Caki2 (cell line): Measurements from ENCODE around the gene TAT. TPM values are rescaled to one million over a fixed set of nuclear protein-coding genes. Genes with fewer than 3 reads are reported as not detected.

ENCODE experiments used
- DNase-seq: peaks from one replicate; pipeline ENCODE4 v3.0.0-alpha.2; 2015; ENCODE audit warnings: low read depth
- in situ Hi-C: cut with HindIII; loops from 2 replicates; pipeline ENCODE4 v1.10.0; 2016; ENCODE audit warnings: low sequenced_read_pairs, low pct_unique_long_range_greater_than_20kb, mixed read lengths
- total RNA-seq: library from RNA; depleted of rRNA; stranded (reverse); fragments of >200 nt; shearing (Covaris generic); gene quantifications from 2 replicates; pipeline ENCODE4 v1.2.3, GENCODE V29; 2014; ENCODE audit warnings: low replicate concordance

Gene TAT
- total RNA-seq, 1 experiment from 2014 or later = not detected

- no peak for DNase-seq
- in situ Hi-C loops = no loop called here
Observed at GRCh38 chr16:71557954-71558582, 18.8 kb downstream of the TAT start.

- no peak for DNase-seq
- in situ Hi-C loops = no loop called here
Observed at GRCh38 chr16:71557299-71557698, 19.6 kb downstream of the TAT start.

DNA sequence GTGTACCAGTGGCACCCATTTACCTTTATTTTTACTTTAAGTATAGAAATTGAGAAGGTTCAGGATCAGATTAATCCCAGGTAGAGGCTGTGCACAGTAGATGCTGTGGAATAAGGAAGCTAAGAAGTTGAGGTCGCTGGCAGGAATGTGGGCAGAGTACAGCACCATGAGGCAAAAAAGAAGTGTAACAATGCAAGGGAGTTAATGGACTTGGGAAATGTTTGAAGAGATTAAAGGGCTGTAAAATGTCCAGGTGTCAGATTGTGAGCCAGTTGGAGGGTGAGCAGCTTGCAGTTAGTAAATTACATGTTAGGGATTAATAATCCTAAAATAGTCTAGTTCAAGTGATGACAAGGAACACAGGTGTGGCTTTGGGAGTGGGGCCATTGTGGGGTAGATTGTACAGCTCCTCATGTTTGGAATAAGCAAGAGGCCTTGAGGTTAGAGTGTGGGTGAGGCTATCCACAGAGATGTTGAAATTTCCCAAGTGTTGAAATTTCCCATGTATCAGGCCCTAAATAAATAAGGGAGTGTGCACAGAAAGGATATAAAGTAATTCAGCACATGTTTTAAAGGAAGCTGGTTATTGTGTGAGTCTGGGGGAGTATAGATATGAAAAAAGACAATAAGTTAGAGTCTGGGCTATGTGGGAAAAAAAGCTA lies 21.5 kb downstream of the TAT start:
- in situ Hi-C loops = no loop called here
- no peak for DNase-seq

GRCh38 chr16:71552698-71553503 lies 24.0 kb downstream of the TAT start:
- DNase-seq = no peak
- in situ Hi-C loops = no loop called here

- DNase-seq = no peak
- in situ Hi-C loops = no loop called here
Observed at GRCh38 chr16:71547168-71547567, 29.7 kb downstream of the TAT start.

DNA sequence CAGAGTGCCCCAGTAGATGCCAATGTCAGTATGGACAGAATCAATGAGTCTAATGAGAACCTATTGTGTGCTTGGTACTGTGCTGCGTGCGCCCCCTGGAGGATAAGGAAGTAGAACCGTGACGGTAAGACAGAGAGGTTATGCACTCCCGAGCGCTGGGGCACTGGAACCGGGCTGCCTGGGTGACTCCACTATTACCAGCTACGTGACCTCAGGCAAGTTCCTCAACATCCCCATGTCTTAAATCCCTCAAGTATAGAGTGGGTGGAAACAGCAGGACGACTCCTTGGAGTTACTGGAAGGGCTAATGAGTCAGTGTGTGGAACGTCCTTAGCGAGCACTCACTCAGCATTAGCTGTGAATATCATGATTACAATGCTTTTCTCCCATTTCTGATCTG lies 34.5 kb downstream of the TAT start:
- no peak for DNase-seq
- in situ Hi-C loops = no loop called here

GRCh38 chr16:71537643-71538042 lies 39.2 kb downstream of the TAT start:
- in situ Hi-C loops = no loop called here
- peak; percentile 22 for DNase-seq

- in situ Hi-C loops = no loop called here
- DNase-seq = no peak
Observed at GRCh38 chr16:71536752-71537499, 40.0 kb downstream of the TAT start.

DNA sequence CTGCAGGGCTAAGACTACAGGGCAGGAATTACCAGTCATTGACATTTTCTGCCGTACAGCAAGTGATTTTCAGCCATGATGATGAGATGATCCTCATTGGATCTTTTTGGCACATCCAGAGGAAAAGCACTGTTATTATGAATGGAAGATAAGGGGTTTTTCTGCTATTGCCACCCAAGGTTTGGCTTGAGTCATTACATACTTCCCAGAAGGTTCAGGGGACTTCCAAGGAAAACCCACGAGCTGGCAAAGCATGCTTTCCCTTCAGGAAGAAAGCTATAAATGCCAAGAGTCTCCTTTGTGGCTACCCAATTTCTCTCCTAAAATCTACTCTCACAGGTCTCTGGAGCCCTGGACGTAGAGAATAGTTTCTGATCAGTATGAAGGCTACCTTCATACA lies 44.5 kb downstream of the TAT start:
- no peak for DNase-seq
- in situ Hi-C loops = no loop called here

- in situ Hi-C loops = no loop called here
- DNase-seq = no peak
Observed at GRCh38 chr16:71528863-71529262, 48.0 kb downstream of the TAT start.

GRCh38 chr16:71528257-71528656 lies 48.6 kb downstream of the TAT start:
- in situ Hi-C loops = no loop called here
- no peak for DNase-seq

- in situ Hi-C loops = no loop called here
- DNase-seq = no peak
Observed at GRCh38 chr16:71526111-71526631, 50.7 kb downstream of the TAT start, which contains the start of gene CHST4. CHST4 (plus strand) TSS chr16:71526426; CDS start chr16:71536678, 10,252 bp downstream.

GRCh38 chr16:71524566-71525553 lies 52.0 kb downstream of the TAT start:
- DNase-seq = no peak
- in situ Hi-C loops = no loop called here

- DNase-seq = no peak
- in situ Hi-C loops = no loop called here
Observed at GRCh38 chr16:71520550-71520949, 56.3 kb downstream of the TAT start.
